HUES6 (cell line): Measurements from ENCODE around the gene SLC39A11.
"Not testable (repeated sequence)": the region's sequence is repeated elsewhere in the genome, so short reads cannot be mapped to it uniquely, and the experiment has no call there.

Experiments
- H3K27ac ChIP-seq: 2 replicates; pipeline ENCODE4 v1.7.0; 2013; ENCODE audit warnings: low read depth, mild to moderate bottlenecking, low read length, inconsistent platforms
- H3K27me3 ChIP-seq: 2 replicates; pipeline ENCODE4 v1.6.1; 2013; ENCODE audit warnings: low read length; ENCODE audit not compliant: control insufficient read depth, insufficient read depth
- H3K36me3 ChIP-seq: 2 replicates; pipeline ENCODE4 v1.6.1; 2013; ENCODE audit warnings: low read length; ENCODE audit not compliant: control insufficient read depth, insufficient read depth
- H3K4me1 ChIP-seq: 2 replicates; pipeline ENCODE4 v1.6.1; 2013; ENCODE audit warnings: low read length; ENCODE audit not compliant: control insufficient read depth, insufficient read depth
- H3K4me3 ChIP-seq: 2 replicates; pipeline ENCODE4 v1.5.1; 2013; ENCODE audit warnings: low read depth, low read length
- H3K9ac ChIP-seq: one replicate; pipeline ENCODE4 v1.6.1; 2013; ENCODE audit warnings: mild to moderate bottlenecking, low read length
- H3K9me3 ChIP-seq: 2 replicates; pipeline ENCODE4 v1.6.1; 2013; ENCODE audit warnings: low read depth, low read length; ENCODE audit not compliant: control insufficient read depth, insufficient read depth

SLC39A11 gene

DNA sequence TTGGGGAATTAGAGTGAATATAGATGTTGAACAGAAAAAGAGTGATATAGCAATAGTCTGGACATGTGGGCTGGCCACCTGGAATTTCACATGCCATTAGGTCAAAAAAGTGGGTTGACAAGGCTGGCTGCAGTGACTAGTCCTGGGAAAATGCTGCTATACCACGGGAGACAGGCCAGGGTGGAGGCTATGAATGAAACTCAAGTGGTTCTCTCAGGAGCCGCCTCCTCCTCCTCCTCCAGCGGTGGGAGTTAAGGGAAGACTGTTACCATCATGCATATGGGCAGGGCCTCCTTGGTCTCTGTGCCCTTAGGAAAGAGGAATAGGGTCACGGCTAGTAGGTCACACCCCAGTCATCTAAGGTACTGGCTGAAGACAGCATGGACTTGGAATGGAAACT is 448.0 kb downstream of the SLC39A11 start:
- H3K4me3 ChIP-seq: no peak overlapping the region
- no peak overlapping the region for H3K9ac ChIP-seq
- no peak overlapping the region for H3K27ac ChIP-seq

DNA sequence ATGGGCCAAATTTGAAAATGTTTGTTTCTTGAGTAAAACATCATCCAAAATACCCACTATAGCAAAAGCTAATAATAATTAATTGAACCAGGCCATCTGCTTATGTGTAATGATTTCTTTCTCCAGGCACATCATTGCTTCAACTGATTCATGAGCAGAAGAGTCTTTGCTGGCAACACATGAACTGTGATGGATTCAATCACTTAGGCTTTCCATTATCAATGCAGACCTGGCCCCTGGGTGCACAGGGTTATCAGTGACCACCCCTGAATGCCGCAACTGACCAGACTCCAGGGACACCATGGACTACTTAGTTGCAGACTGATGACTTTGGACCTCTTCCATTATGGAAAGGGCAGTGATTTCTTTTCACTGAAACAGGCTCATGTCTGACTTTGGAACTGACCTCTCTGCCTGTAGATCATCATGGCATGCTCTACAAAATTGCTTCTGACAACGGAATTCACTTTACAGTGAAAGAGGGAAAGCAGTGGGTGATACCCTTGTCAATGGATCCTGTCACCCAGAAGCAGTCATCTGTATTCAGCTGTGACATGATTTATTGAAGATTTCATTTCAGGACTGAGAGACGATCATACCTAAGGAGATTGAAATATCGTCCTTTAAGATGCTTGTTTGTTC is 448.8 kb downstream of the SLC39A11 start:
- no peaks in the 10 kb centered on the region for H3K4me1 ChIP-seq
- H3K27ac ChIP-seq: no peak overlapping the region
- H3K9ac ChIP-seq: no peak overlapping the region
- no peaks in the 10 kb centered on the region for H3K27me3 ChIP-seq
- H3K9me3 ChIP-seq: no peaks in the 10 kb centered on the region
- no peak overlapping the region for H3K4me3 ChIP-seq
- H3K36me3 ChIP-seq: no peaks in the 10 kb centered on the region

More for the DNA sequence above, 448.0 kb downstream of the SLC39A11 start:
- H3K27me3 ChIP-seq: no peaks in the 10 kb centered on the region
- no peaks in the 10 kb centered on the region for H3K4me1 ChIP-seq
- no peaks in the 10 kb centered on the region for H3K36me3 ChIP-seq
- no peaks in the 10 kb centered on the region for H3K9me3 ChIP-seq

DNA sequence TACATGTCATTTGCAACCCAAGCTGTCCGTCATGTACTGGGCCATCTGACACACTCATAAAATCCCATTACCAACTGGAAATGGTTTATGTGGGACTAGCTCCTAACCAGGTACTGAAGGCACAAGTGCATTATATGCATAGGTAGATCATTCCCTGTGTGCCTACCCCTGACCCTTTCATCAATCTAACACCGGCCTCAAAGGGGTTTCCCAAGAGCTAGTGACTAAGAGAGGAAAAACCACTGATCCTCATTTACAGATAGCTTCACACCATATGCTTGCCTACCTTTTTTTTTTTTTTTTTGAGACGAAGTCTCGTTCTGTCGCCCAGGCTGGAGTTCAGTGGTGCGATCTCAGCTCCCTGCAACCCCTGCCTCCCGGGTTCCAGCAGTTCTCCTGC is 449.8 kb downstream of the SLC39A11 start:
- Histone ChIP-seq H3K9ac (no peak overlapping the region), H3K4me3 (no peak overlapping the region), H3K27ac (no peak overlapping the region), H3K27me3 (no peaks in the 10 kb centered on the region), H3K36me3 (no peaks in the 10 kb centered on the region), H3K4me1 (no peaks in the 10 kb centered on the region), H3K9me3 (no peaks in the 10 kb centered on the region)

DNA sequence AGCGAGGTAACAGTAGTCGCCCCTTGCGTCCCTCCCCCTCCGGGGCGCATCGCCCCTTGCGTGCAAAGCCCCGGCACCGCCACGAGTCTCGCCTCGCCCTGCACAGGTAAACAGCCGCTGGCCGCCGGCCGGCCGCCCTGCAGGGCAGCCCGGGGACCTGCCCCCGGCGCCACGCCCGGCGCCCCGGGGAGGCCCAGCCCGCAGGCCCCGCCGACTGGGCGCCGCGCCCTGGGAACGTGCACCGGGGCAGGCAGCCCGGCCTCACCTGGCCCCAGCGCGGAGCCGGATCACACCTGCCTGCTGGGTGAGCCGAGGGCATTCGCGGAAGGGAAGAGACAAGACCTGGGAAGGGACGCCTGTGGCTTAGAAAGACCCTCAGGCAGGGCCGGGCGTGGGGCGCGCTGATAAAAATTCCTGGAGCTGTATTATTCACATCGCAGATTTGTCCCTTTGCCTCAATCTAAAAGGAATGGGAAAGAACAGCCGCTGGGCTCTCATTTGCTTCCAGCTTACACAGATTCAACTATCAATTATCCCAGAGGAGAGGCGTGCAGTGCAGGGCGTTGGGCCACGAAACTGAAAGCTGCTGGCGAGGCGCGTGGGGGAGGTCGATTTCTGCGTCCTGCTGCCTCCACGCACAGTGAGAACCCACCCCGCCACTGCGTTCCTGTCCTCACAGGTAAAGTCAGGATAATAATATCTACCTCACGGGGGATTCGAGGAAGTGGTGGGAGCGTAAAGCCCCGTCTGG is 451.9 kb downstream of the SLC39A11 start:
- Histone ChIP-seq H3K27ac (no peak overlapping the region), H3K9me3 (no peaks in the 10 kb centered on the region), H3K4me1 (no peaks in the 10 kb centered on the region), H3K27me3 (no peaks in the 10 kb centered on the region), H3K36me3 (no peaks in the 10 kb centered on the region), H3K4me3 (no peak overlapping the region), H3K9ac (no peak overlapping the region)

DNA sequence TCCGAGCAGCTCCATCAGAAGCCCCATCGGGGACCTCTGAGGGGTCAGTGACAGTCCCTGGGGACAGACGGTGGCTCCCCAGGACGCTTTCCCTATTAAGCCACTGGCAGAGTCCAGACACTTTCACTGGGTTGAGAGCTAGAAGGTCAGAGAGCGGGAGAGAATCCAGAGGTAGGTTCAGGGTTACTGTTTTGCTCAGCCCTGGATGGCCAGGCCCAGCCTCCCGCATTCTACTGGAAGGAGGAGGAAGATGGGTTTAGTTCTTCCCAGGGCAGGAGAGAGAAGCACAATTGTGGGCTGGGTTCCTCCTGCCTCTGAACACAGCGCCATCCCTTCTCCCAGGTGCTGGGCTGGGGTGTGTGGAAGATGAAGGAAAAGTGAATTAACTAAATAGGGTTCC is 452.8 kb downstream of the SLC39A11 start:
- no peak overlapping the region for H3K27ac ChIP-seq
- H3K9ac ChIP-seq: no peak overlapping the region
- no peaks in the 10 kb centered on the region for H3K27me3 ChIP-seq
- H3K4me3 ChIP-seq: no peak overlapping the region
- H3K9me3 ChIP-seq: no peaks in the 10 kb centered on the region
- H3K4me1 ChIP-seq: no peaks in the 10 kb centered on the region
- H3K36me3 ChIP-seq: no peaks in the 10 kb centered on the region

DNA sequence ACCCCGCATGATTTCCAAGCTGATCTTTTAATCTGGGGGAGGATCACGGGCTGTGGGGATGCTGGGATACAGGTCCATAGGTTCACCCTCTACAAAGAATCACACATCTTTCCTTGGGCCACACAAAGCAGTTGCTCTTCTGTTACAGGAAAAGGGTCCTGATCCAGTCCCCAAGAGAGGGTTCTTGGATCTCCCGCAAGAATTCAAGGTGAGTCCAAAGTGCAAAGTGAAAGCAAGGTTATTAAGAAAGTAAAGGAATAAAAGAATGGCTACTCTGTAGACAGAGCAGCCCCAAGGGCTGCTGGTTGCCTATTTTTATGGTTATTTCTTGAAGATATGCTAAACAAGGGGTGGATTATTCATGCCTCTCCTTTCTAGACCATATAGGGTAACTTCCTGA is 453.6 kb downstream of the SLC39A11 start:
- not testable (repeated sequence) for H3K27me3 ChIP-seq, H3K4me1 ChIP-seq, H3K4me3 ChIP-seq, H3K9me3 ChIP-seq, H3K27ac ChIP-seq, H3K36me3 ChIP-seq, H3K9ac ChIP-seq

DNA sequence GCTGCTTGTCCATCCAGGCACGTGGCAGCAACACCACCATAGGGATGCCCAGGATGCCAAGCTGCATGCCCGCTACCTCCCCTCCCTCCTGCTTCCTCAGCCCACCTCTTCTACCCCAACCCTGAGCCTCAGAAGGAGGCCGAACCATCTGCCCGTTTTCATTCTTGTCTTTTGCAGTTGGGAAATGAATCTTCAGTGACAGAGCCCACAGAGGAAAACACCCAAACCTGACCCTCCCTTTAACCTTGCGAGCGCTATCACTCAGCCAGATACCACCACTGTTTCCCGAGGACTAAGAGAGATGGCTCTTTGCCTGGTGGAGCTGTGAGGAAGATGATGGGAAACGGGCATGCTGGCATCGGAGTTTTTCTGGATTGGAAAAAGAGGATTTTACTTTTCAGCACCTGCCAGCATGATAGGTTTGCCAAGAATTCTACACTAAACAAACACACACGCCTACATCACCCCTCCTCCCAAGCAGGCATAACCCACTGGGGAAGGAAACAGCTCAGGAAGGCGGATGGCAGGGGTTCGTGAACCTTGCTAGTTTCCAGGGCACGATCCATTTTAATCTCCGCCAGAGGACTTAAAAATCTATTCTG is 457.4 kb downstream of the SLC39A11 start:
- Histone ChIP-seq H3K36me3 (no peaks in the 10 kb centered on the region), H3K9ac (no peak overlapping the region), H3K27me3 (no peaks in the 10 kb centered on the region), H3K9me3 (no peaks in the 10 kb centered on the region), H3K4me3 (no peak overlapping the region), H3K4me1 (no peaks in the 10 kb centered on the region), H3K27ac (no peak overlapping the region)

DNA sequence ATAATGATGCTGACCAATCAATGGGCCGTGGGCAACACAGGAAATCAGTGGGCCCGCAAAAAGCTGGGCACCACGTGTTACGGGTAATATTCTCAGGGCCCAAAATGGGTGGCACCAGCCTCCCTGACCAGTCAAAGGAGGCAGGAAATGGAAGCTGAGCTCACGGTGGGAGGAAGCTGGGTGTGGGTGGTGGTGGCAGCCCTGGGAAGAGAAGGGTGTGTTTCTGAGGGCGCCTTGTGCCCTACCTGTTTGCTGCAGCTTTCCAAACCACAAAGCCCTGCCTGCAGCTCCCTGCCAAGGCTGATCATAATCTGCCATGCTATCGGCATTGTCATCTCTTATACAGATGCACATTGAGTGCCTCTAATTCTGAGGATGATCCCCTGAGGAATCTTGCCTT is 457.9 kb downstream of the SLC39A11 start:
- H3K4me3 ChIP-seq: no peak overlapping the region
- H3K27ac ChIP-seq: no peak overlapping the region
- no peaks in the 10 kb centered on the region for H3K27me3 ChIP-seq
- H3K36me3 ChIP-seq: no peaks in the 10 kb centered on the region
- no peaks in the 10 kb centered on the region for H3K9me3 ChIP-seq
- H3K9ac ChIP-seq: no peak overlapping the region
- H3K4me1 ChIP-seq: no peaks in the 10 kb centered on the region

DNA sequence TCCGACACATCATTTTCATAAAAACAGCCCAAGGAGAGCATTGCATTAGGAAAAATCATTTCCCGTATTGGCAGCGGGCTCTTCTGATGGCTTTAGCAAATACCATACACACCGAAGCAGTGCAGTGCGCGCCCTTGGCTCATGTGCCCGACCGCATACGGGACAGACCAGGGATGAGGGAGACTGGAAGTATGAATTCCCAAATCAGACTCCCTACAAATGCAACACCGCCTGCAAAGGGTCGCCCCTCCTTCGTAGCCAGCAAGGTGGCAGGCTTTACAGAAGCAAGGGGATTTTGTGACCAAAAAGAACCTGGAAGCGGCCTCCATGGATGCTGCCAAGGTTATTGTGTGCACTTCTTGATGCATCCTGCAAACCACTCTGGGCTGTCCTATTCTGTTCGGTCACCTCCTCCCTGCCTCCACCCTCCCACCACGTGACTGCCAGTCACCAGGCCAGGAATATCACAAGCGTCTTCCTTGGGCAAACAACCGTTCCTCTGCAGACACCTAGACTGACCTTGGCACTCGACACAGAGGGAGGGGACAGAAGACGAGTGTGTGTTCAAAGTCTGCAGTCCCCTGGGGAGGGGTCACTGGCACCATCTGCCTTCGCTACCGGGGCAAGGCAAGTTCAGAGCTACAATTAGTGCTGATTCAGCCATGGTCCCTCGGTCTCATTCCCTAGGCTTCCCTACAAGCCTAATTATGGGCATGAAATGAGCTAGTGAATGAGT is 460.4 kb downstream of the SLC39A11 start:
- Histone ChIP-seq H3K27ac (no peak overlapping the region), H3K9me3 (0 out of 2 replicates have a peak, but pooled peaks cover 2% of the 10 kb centered on the region), H3K9ac (no peak overlapping the region), H3K27me3 (no peaks in the 10 kb centered on the region), H3K36me3 (no peaks in the 10 kb centered on the region), H3K4me3 (no peak overlapping the region), H3K4me1 (no peaks in the 10 kb centered on the region)

DNA sequence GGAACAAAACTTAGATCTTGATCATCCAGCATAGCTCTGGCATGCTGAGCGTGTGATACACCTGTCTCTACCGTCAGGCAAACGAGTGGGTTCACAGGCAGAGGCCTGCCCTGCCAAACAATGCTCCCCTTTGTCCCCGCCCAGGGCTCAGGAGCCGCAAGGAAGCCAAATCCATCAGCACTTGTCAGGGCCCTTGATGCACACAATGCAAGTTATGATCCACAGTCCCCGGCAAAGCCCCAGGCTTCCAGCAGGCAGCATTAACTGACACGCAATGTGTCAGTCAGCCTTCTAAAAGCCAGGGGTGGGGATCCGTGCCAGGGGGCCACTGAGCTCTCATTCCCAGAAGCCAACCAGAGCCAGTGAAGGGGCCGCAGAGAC is 460.9 kb downstream of the SLC39A11 start:
- Histone ChIP-seq H3K4me1 (no peaks in the 10 kb centered on the region), H3K27me3 (no peaks in the 10 kb centered on the region), H3K9ac (no peak overlapping the region), H3K27ac (no peak overlapping the region), H3K9me3 (peaks cover 4% of the 10 kb centered on the region; the same call in 1 of the 2 replicates), H3K4me3 (no peak overlapping the region), H3K36me3 (no peaks in the 10 kb centered on the region)

DNA sequence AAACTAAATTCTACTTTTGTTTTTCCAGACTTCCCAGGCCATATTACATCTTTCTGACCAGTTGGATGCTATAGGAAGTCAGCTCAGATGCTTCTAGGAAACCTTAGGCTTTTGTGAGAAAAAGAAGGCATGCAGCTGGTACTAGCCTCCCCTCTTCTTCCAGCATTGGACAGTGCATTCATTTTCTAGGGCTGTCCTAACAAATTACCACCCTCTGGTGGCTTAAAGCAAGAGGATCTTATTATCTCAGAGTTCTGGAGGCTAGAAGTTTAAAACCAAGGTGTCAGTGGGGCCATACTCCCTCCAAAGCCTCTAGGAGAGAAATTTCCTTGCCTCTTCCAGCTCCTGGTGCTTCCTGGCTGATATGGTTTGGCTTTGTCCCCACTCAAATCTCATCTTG is 467.8 kb downstream of the SLC39A11 start:
- H3K4me3 ChIP-seq: no peak overlapping the region
- peaks cover 14% of the 10 kb centered on the region for H3K4me1 ChIP-seq
- no peaks in the 10 kb centered on the region for H3K27me3 ChIP-seq
- H3K36me3 ChIP-seq: no peaks in the 10 kb centered on the region
- peaks cover 7% of the 10 kb centered on the region; the same call in 1 of the 2 replicates for H3K9me3 ChIP-seq
- H3K9ac ChIP-seq: no peak overlapping the region
- H3K27ac ChIP-seq: no peak overlapping the region
